Measurements from ENCODE around the gene AP2B1. TPM values are rescaled to one million over a fixed set of nuclear protein-coding genes. Genes with fewer than 3 reads are reported as not detected.

The AP2B1 gene
- total RNA-seq, 1 experiment from 2014 or later, result 126 TPM

DNA sequence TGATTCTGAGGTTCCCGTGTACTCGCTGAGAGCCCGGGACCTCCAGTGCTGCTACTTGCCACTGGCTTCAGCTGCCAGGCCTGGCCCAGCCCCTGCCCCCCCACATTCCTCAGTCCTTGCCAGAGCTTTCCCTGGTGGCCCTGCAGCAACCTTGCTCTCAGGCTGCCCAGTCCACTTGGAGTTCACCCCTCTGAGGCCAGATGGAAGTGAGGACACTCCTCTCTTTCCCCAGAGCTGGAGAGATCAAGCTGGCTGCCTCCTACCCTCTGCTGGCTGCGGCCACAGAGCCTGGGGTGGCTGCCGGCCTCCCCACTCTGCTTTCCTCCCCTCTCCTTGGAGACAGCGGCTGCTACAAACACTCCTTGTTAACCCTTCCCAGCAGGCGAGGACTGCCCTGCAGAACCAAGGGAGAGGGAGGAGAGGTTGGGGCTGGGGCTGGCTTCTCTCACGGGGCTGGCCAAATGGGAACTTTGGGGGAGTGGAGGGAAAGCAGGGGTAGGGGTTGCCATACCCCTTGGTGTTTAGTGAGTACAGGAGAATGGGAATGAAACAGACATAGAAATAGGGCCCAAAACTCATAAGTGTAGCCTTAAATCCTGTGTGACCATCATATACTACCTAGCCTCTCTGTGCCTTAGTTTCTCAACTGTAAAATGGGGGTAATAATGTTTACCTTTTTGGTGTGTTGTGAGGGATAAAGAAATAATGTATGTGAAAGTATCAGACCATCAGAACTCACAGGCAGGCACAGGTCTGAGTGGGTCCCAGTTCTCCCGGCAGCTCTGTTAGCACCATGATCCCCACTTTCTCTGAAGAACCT, 166.0 kb downstream of the AP2B1 start, which contains the start of gene GAS2L2:
TSS of gene GAS2L2 (minus strand) at position 295 of the 820 bp plus-strand sequence. CDS start 389 bp downstream, outside the sequence.
- in situ Hi-C loops (cut with HindIII; ENCODE audit: low sequenced_read_pairs), result no loop called here
- DNase-seq (ENCODE audit: low spot score), result no peak

DNA sequence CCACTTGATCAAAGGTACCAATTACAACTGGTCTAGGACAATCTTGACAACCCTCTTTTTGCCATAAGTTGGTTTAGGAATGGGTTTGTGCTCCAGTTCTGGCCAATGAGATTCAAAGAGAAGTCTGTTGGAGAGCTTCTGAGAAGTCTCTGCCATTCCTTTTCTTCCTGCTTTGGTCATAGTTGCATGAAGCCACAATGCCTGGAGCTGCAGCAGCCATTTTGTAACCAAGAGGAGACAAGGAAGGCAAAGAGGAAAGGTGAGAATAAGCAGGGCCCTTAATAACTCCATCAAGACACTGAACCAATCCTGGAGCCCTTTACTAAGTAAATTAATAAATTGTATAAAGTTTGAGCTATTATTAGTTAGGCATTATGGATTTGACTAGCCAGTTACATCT, 170.1 kb downstream of the AP2B1 start:
- no peak for DNase-seq (ENCODE audit: low spot score)
- in situ Hi-C loops (cut with HindIII; ENCODE audit: low sequenced_read_pairs), result no loop called here

DNA sequence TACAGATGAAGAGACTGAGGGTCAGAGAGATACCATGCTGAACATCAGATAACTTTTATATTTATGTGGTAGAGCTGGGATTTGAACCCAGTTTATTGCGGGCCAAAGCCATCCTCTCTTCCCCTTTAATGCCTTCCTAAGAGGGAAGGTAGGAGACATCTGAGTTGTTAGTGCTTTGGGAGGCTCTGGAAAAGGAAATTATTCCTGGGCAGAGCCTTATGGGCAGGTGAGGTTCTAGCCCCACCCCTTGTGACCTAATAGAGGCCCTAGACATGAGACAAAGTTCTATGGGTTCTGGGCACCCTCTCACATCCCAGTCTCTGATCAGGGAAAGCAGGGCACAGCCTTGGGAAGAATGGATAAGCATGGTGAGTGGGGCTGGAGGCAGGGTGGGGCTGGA, 173.5 kb downstream of the AP2B1 start, which contains the start of gene C17orf50:
TSS of gene C17orf50 (plus strand) at position 301 of the 400 bp plus-strand sequence. CDS start at position 356, 55 bp downstream.
- in situ Hi-C loops (cut with HindIII; ENCODE audit: low sequenced_read_pairs), result no loop called here
- DNase-seq (ENCODE audit: low spot score), result no peak

DNA sequence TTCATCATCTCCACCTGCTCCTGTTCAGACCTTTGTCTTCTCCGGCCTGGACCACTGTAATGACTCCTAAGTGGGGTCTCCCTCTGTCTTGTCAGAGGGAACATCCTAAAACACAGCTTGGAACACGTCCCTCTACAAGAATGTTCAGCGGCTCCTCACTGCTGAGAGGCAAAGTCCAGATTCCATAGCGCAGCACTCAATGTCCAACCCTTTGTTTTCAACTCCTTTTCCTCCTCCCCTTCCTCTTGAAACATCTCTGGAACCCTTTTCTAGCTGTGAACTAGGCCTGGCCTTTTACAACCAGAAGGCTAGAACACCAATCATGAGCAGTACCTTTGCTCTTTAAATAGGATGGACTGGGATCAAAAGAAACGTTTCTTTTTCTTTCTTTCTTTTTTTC, 174.5 kb downstream of the AP2B1 start:
- no peak for DNase-seq (ENCODE audit: low spot score)
- in situ Hi-C loops (cut with HindIII; ENCODE audit: low sequenced_read_pairs), result no loop called here

DNA sequence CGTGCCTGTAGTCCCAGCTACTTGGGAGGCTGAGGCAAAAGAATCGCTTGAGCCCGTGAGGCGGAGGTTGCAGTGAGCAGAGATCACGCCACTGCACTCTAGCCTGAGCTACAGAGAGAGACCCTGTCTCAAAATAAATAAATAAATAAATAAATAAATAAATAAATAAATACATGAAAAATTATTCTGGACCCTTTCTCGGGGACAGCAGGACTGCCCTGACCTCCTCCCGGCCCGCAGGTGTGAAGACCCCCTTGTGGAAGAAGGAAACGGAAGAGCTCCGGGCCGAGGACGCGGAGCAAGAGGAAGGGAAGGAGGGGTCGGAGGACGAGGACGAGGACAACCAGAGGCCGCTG, 176.6 kb downstream of the AP2B1 start:
- DNase-seq (ENCODE audit: low spot score), result no peak
- in situ Hi-C loops (cut with HindIII; ENCODE audit: low sequenced_read_pairs), result no loop called here

DNA sequence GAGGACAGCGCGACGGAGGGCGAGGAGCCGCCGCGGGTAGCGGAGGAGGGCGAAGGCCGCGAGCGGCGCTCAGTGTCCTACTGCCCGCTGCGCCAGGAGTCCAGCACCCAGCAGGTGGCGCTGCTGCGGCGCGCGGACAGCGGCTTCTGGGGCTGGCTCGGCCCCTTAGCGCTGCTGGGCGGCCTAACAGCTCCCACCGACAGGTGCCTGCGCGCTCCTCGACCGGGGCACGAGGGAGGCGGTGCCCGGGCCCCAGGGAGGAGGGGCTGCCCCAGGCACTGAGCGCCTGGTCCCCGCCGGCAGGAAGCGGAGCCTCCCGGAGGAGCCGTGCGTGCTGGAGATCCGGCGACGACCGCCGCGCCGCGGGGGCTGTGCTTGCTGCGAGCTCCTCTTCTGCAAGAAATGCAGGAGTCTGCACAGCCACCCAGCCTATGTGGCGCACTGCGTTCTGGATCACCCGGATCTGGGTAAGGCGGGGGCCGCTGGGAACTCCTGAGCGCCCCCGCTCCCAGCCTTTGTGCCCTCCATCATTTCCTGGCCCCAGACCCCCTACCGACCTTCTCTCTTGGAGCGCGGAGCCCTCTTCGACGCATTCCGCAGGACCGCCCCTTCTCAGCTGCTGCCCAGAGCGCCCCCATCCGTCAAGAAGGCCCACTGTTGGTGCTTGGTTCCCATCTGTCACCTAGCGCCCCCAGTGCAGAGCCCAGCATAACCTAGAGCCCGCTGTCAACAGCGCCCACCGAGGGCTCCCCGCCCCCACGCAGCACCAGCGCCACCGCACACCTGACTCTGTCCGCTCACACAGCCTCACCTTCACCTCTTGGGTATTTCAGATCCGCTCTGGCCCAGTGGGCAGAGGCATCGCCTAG, 177.2 kb downstream of the AP2B1 start:
- in situ Hi-C loops (cut with HindIII; ENCODE audit: low sequenced_read_pairs), result no loop called here
- peak; percentile 82 for DNase-seq (ENCODE audit: low spot score)

DNA sequence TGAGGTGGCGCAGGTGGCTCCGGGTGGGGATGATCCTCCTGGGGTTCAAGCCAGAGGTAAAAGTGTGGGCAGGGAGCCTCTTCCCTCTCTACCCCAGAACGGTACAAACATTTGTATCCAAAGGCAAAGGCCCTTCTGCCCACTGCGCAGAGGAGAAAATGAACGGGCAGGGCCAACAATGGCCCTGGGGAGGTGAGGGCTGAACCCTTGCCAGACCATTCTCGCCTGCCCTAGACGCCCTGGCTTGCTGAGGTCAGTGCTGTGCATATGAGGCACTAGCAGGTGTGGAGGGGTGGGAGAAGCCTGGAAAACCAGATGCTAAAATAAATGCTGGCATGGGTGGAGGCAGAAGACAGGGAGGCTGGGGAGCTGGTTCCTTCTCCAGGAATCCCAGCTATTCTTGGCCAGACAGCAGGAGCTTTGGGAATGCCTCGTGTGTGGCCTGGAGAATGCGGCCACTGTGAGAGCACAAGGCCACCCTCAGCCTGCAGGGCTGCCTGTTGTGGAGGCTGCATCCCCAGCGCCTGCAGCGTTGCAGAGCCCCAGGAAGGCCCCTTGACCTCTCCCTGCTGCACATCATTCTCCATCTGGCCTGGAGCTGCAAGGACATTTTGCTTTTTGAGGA, 178.1 kb downstream of the AP2B1 start:
- peak; percentile 14 for DNase-seq (ENCODE audit: low spot score)
- in situ Hi-C loops (cut with HindIII; ENCODE audit: low sequenced_read_pairs), result no loop called here

DNA sequence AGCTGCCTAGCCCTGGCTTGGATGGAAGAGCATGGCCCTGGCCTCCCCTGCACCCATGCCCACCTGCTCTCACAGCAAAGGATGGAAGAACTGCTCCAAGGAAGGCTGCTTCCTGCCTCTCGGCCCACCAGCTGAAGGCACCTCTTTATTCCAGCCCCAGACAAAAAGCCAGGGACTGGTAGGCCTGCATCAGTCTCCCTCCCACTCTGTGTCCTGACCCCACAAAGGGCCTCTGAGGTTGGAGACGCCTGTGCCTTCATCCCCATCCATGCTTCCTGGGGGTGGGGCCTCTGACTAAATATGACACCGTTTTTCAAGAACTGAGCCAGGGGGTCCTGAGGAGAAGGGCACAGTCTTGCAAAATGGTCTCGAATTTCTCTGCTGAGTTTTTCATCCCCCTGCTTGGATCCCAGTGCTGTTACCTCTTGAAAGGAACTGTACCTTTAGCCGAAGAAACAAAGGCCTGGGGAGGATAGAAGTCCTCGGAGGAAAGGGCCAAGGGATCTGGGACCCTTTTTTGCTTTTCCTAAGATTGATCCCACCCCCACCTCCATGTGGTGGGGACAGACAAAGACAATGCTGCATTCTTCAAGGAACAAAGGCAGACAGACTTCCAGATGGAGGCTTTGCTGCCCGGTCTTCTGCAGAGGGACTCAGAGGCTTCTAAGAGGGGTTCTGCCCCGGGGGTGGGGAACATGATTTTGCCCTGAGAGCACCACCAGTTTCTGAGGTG, 178.8 kb downstream of the AP2B1 start:
- no peak for DNase-seq (ENCODE audit: low spot score)
- in situ Hi-C loops (cut with HindIII; ENCODE audit: low sequenced_read_pairs), result no loop called here

DNA sequence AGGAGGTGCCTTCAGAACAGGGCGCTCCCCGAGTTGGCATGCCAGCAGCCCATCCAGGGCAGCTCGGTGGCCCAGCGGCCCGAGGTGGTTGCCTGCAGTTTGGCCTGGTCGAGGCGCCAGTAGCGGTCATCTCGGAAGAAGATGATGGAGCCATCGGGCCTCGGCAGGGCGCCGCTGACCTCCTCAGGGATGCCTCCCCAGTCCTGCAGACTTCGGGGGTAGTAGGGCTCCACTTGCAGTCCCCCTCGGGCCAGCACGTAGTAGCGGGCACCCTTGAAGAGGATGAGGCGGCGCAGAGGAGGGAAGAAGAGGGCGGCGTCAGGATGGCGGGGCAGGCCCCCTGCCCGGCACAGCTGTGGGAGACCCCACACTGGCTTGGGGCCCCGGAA, 179.4 kb downstream of the AP2B1 start:
- in situ Hi-C loops (cut with HindIII; ENCODE audit: low sequenced_read_pairs), result no loop called here
- DNase-seq (ENCODE audit: low spot score), result no peak

DNA sequence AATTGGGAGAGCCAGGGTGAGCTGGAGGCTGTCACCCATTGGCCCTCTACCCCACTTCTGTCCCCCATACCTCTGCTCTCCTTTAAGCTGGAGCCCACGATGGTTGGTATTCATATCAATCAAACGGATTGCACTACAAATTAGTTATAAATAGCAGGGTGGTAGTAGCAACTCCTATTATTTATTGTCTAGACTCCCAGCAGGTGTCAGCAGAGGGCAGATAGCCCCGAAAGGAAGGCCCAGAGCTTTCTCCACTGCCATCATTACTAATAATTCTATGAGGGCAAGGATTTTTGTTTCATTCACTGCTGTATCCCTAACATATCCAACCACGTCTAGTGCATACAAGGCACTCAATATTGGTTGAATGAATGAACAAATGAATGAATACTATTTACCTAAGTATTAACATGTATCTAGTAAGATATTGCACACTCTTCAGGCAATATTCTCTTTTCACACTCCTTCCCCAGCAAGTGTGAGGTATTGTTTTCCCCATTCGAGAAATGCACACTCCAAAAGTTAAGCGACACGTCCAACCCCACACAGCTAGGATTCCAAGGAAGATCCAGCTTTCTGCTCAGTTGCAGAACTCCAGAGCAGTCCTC, 179.9 kb downstream of the AP2B1 start:
- in situ Hi-C loops (cut with HindIII; ENCODE audit: low sequenced_read_pairs), result no loop called here

DNA sequence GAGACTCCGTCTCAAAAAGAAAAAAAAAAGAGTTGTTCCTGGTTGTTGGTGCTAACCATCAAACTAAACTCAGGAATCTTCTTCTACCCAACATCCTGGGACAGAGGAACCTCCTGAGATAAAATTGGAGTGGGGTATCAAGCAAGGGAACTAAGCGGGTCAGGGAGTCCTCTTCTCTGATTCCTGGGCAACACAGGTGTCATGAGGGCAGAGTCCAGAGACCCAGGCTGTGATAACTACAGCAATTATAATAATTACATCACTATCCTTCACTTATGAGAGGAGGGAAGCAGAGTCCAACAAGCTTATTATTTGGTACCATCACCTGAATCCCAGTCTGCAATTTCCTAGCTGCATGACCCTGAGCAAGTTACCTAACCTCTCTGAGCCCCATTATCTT, 181.7 kb downstream of the AP2B1 start:
- DNase-seq (ENCODE audit: low spot score), result no peak
- in situ Hi-C loops (cut with HindIII; ENCODE audit: low sequenced_read_pairs), result no loop called here

More for the DNA sequence above, 179.9 kb downstream of the AP2B1 start:
- peak; percentile 46 for DNase-seq (ENCODE audit: low spot score)

DNA sequence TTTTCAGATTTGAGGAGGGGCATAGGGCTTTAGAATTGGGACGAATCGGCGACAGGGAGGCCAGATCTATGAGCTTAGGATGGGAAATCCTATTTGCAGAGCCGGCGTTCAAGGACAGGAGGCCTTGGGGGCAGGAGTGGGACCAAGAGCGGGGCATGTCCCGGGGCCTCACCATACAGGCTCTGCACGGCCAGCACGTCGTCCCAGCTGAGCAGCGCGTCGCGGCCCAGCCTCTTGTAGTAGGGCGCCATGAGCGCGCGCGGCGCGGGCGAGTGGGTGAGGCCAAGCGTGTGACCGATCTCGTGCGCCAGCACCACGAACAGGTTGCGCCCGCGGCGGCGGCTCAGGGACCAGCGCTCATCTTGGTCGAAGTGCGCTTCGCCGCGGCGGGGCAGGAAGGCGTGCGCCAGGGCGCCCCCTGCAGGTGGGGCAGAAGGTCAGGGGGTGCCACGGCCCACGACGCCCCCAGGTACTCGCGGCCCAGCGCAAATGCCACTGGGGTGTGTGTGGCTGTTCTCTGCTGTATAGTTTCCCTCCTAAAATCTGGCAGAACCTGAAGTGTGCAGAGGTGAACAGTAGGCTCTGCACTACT, 182.9 kb downstream of the AP2B1 start:
- in situ Hi-C loops (cut with HindIII; ENCODE audit: low sequenced_read_pairs), result no loop called here
- DNase-seq (ENCODE audit: low spot score), result no peak

DNA sequence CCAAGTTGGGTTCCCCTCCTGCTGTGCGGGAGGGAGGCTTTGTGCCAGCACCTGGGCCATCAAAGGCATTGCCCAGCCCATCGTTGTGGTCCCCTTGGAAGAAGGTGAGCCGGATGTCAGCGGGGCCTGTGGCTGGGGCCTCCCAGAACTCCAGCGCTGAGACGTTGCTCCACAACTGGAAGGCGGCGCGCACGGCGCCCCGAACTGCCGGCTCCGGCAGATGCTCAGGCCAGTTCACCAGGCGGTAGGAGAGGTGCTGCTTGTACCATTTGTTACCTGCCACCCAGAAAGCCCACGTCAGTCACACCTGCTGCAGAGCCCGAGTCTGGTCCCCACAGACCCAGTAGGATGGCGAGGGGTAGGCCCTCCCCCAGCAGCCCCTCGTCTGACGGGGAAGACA, 186.0 kb downstream of the AP2B1 start:
- in situ Hi-C loops (cut with HindIII; ENCODE audit: low sequenced_read_pairs), result no loop called here
- DNase-seq (ENCODE audit: low spot score), result no peak

DNA sequence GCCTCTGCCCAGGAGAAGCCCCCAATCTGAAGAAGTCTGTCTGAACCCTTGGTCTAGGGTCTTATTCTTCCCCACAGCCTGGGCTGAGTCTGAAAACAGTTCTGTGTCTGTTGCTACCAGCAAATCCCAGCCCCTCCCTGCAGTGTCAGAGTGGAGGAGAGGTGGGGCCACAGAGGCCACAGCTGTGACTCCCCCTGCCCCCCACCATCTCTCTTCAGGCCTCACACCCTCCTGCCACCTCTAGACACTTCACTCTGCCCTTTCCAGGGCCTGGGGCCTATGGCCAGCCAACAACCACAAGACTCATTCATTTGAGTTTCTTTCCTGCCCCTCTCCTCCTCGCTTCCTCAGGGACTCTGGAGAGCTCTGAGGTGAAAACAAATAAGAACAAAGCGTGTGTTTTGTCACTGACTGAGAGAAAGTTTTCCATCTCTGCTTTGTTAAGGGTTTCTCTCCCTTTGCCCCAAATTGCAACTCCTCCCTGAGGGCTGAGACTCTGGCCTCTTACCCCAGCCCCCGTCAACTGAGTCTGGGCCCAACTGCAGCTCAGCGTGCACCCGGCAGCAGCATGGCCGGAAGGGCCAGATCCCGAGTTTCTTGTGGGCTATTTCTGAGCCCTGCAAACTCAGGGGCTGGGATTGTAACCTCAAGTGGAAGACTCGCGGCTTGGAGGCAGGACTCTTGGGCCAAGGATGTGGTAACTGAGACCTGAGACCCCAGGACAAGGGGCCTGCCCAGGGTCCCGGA, 186.7 kb downstream of the AP2B1 start:
- no peak for DNase-seq (ENCODE audit: low spot score)
- in situ Hi-C loops (cut with HindIII; ENCODE audit: low sequenced_read_pairs), result no loop called here

DNA sequence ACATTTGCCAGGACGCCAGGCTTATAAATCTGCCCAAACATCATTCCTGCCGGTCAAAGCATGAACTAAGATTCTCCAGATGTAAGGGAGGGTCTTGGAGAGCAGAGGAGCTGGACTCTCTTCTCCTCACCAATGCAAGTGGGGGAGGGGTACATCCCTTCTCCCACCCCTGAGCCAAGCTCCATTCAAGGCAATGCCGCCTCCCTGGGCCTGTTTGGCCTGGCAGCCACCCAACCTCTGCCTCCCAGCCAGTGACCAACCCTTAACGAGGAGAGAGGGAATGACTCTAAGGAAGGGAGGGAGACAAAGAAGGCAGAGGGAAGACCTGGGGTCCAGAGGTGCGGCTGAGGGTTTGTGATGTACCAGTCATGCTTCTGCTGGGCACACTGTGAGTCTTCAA, 187.4 kb downstream of the AP2B1 start:
- in situ Hi-C loops (cut with HindIII; ENCODE audit: low sequenced_read_pairs), result no loop called here

DNA sequence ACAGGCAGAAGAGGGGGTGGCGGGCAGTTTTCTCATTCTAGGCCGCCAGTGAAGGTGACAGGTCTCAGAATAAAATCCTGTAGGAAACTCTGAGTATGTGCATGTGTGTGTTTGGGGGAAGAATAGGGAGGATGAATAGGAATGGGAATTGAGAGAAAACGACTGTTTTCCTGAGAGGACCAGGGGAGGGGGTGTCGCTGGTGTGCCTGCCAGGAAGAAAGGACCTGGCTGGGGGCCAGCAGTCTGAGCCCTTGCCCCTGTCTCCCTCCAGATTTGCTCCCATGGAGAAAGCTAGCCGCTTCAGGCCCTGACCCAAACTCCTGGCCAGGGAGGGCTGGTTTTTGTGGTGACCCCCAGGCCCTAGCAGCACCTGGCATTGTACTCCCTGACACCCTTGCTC, 187.9 kb downstream of the AP2B1 start:
- in situ Hi-C loops (cut with HindIII; ENCODE audit: low sequenced_read_pairs), result no loop called here
- no peak for DNase-seq (ENCODE audit: low spot score)

More for the DNA sequence above, 187.4 kb downstream of the AP2B1 start:
- DNase-seq (ENCODE audit: low spot score), result no peak

DNA sequence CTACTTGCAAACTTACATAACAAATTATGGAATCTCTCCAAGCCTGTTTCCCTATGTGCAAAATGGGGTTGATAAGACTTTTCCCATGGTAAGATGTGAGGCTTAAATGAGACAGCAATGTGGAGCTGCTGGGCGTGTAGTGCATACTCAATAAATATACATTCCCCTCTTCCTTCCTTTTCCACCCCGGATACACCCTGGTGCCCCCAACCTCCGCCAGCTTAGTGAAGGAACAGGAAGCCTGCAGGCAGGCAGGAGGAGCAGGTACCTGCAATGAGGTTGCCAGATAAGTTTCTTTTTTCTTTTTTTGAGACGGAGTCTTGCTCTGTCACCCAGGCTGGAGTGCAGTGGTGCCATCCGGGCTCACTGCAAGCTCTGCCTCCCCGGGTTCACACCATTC, 188.5 kb downstream of the AP2B1 start:
- in situ Hi-C loops (cut with HindIII; ENCODE audit: low sequenced_read_pairs), result no loop called here
- no peak for DNase-seq (ENCODE audit: low spot score)

Data from G401 (cell line).